ENCODE measurements around the gene GCC2. TPM values are rescaled to one million over a fixed set of nuclear protein-coding genes. Genes with fewer than 3 reads are reported as not detected.

GCC2 gene
- total and polyA plus RNA-seq, 2 donors (not counting 3 experiments of a cell fraction or from before 2014, with no cell fraction given): 4.1 to 38.7 TPM

GRCh38 chr2:108401800-108402199 is 47.2 kb upstream of the GCC2 start:
- H3K27ac ChIP-seq (ENCODE audit: insufficient read depth, low read depth, low read length): no peak overlapping the region
- peaks cover 0 to 7% of the 10 kb centered on the region in 2 experiments for H3K27me3 ChIP-seq (ENCODE audit: control insufficient read depth in 2 of 2, insufficient read depth in 2 of 2, low read length in 2 of 2)
- H3K4me3 ChIP-seq (replicated peaks in 1 of 3; ENCODE audit: insufficient read depth in 1 of 3, low read depth in 1 of 3, low read length in 3 of 3): no peak overlapping the region
- no peaks in the 10 kb centered on the region for H3K4me1 ChIP-seq (ENCODE audit: control insufficient read depth, extremely low read depth, insufficient read depth, low read length)
- CTCF ChIA-PET: interaction anchor here (0.7 to 0.8 kb wide), 3 partner anchors 11 to 60 kb away, joined by 3 to 4 read pairs (median 3); no protein-coding TSS in a partner anchor
- no TSS peak for BruUV-seq (replicated peaks)
- no peak for FAIRE-seq
- no peaks in the 10 kb centered on the region for H4K20me1 ChIP-seq (replicated peaks; ENCODE audit: control insufficient read depth, extremely low read depth, insufficient read depth, low read length)
- H3K9ac ChIP-seq (replicated peaks; ENCODE audit: extremely low read depth, insufficient read depth, low read length): no peak overlapping the region
- no peaks in the 10 kb centered on the region for H3K9me1 ChIP-seq (replicated peaks; ENCODE audit: control insufficient read depth, extremely low read depth, insufficient read depth, low read length)
- dilution Hi-C loops (cut with MboI; ENCODE audit: extremely low pct_ligation_motif_present, low sequenced_read_pairs): no loop called here
- TF ChIP-seq EZH2 (IDR thresholded peaks at IDR 0.05; ENCODE audit: borderline replicate concordance, low read depth, low read length, severe bottlenecking) (no peak), FOS (IDR thresholded peaks at IDR 0.05; ENCODE audit: borderline replicate concordance, insufficient read depth, low read length) (no peak), POLR2A (IDR thresholded peaks at IDR 0.05; ENCODE audit: low read depth, low read length) (no peak), POLR2AphosphoS5 (IDR thresholded peaks at IDR 0.05; ENCODE audit: insufficient read depth, low read depth, low read length) (no peak), GATA2 (IDR thresholded peaks at IDR 0.05; ENCODE audit: insufficient read depth, insufficient read length, low read depth, low read length) (no peak), MYC (IDR thresholded peaks at IDR 0.05; ENCODE audit: low read depth, low read length) (no peak), MAX (IDR thresholded peaks at IDR 0.05; ENCODE audit: insufficient read depth, insufficient read length) (no peak), JUN (IDR thresholded peaks at IDR 0.05; ENCODE audit: borderline replicate concordance, insufficient read depth, insufficient read length, low read depth) (no peak)
- TF ChIP-seq, protein P1, sequence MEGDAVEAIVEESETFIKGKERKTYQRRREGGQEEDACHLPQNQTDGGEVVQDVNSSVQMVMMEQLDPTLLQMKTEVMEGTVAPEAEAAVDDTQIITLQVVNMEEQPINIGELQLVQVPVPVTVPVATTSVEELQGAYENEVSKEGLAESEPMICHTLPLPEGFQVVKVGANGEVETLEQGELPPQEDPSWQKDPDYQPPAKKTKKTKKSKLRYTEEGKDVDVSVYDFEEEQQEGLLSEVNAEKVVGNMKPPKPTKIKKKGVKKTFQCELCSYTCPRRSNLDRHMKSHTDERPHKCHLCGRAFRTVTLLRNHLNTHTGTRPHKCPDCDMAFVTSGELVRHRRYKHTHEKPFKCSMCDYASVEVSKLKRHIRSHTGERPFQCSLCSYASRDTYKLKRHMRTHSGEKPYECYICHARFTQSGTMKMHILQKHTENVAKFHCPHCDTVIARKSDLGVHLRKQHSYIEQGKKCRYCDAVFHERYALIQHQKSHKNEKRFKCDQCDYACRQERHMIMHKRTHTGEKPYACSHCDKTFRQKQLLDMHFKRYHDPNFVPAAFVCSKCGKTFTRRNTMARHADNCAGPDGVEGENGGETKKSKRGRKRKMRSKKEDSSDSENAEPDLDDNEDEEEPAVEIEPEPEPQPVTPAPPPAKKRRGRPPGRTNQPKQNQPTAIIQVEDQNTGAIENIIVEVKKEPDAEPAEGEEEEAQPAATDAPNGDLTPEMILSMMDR (IDR thresholded peaks at IDR 0.05; ENCODE audit: extremely low read depth in 1 of 2, insufficient read depth in 1 of 2, low read depth in 1 of 2, low read length in 2 of 2): no peak
- no peaks in the 10 kb centered on the region for H3K9me3 ChIP-seq (replicated peaks; ENCODE audit: control insufficient read depth, insufficient read depth, low read length)
- H3K4me2 ChIP-seq (ENCODE audit: insufficient read depth, low read length): no peak overlapping the region
- H3K36me3 ChIP-seq (ENCODE audit: control insufficient read depth in 2 of 2, extremely low read depth in 1 of 2, insufficient read depth in 2 of 2, low read length in 2 of 2): no peaks in the 10 kb centered on the region
- intact Hi-C loops (cut with micrococcal nuclease): no loop called here
- H3K79me2 ChIP-seq (ENCODE audit: control insufficient read depth, insufficient read depth, low read length): no peaks in the 10 kb centered on the region
- no peak overlapping the region for H2AFZ ChIP-seq (ENCODE audit: low read depth, low read length)
- POLR2A ChIA-PET: no interaction called here
- DNase-seq (ENCODE audit: low read depth, low spot score): no peak
